Smooth muscle cell (in vitro differentiated cells): ENCODE measurements around the gene SPDYE16. TPM values are rescaled to one million over a fixed set of nuclear protein-coding genes. Genes with fewer than 3 reads are reported as not detected.
"Not testable (repeated sequence)": the region's sequence is repeated elsewhere in the genome, so short reads cannot be mapped to it uniquely, and the experiment has no call there.

Experiments
- DNase-seq: peaks from one replicate; lab custom pipeline; 2025; ENCODE audit not compliant: unreplicated experiment; lab: John Stamatoyannopoulos, UW
- H2AFZ ChIP-seq: fragments of 200-600 bp; sonication (generic); 2 replicates; pipeline ENCODE4 v1.6.0; 2016; ENCODE audit warnings: antibody characterized with exemption, low read depth, mild to moderate bottlenecking
- H3F3A ChIP-seq: fragments of 200-600 bp; sonication (generic); 2 replicates; pipeline ENCODE4 v1.6.0; 2017; ENCODE audit warnings: antibody characterized with exemption, low read depth
- H3K27ac ChIP-seq: fragments of 200-600 bp; sonication (generic); 2 replicates; pipeline ENCODE4 v1.5.1; 2016; ENCODE audit warnings: low read depth, mild to moderate bottlenecking
- H3K27me3 ChIP-seq: fragments of 200-600 bp; sonication (generic); 2 replicates; pipeline ENCODE4 v1.6.1; 2016; ENCODE audit warnings: low read depth, mild to moderate bottlenecking
- H3K36me3 ChIP-seq: fragments of 200-600 bp; sonication (generic); 2 replicates; pipeline ENCODE4 v1.5.1; 2016; ENCODE audit warnings: low read depth
- H3K4me1 ChIP-seq: fragments of 200-600 bp; sonication (generic); 2 replicates; pipeline ENCODE4 v1.5.1; 2016; ENCODE audit warnings: low read depth
- H3K4me2 ChIP-seq: fragments of 200-600 bp; sonication (generic); 2 replicates; pipeline ENCODE4 v1.6.0; 2016; ENCODE audit warnings: mild to moderate bottlenecking
- H3K4me3 ChIP-seq: fragments of 200-600 bp; sonication (generic); 2 replicates; pipeline ENCODE4 v1.5.1; 2016; ENCODE audit warnings: mild to moderate bottlenecking
- H3K79me2 ChIP-seq: fragments of 200-600 bp; sonication (generic); 2 replicates; pipeline ENCODE4 v1.6.0; 2016; ENCODE audit warnings: low read depth, mild to moderate bottlenecking
- H3K9ac ChIP-seq: fragments of 200-600 bp; sonication (generic); 2 replicates; pipeline ENCODE4 v1.6.0; 2016; ENCODE audit warnings: low read depth
- H3K9me3 ChIP-seq: fragments of 200-600 bp; sonication (generic); replicated peaks from 2 replicates; pipeline ENCODE4 v1.5.1; 2016; ENCODE audit warnings: low read depth
- H4K20me1 ChIP-seq: fragments of 200-600 bp; sonication (generic); 2 replicates; pipeline ENCODE4 v1.6.0; 2016; ENCODE audit warnings: low read depth
- WGBS: methylation state at CpG from one replicate; pipeline ENCODE4 v1.1.7; 2016; ENCODE audit warnings: low lambda C conversion rate; 5-methylcytosine and 5-hydroxymethylcytosine counted together
- polyA plus RNA-seq: library from polyadenylated mRNA; unstranded; fragments of >200 nt; fragmentation: Nextera tagmentation; extraction: Ambion mirVana; gene quantifications from 2 replicates; pipeline ENCODE4 v1.2.1, GENCODE V29; 2016
- total RNA-seq: library from RNA; depleted of rRNA; stranded (reverse); fragments of >200 nt; gene quantifications from 2 replicates; pipeline ENCODE4 v1.2.3, GENCODE V29; 2014

The SPDYE16 gene
- not detected in 2 replicates for total RNA-seq
- 0.71 TPM in 1 of 2 replicates, not detected in the other for polyA plus RNA-seq

GRCh38 chr7:76543197-76543596, at the start of gene SPDYE16:
Gene SPDYE16 (minus strand): TSS chr7:76543297. CDS start chr7:76541459, 1,838 bp downstream.
- not testable (repeated sequence) for H3F3A ChIP-seq, DNase-seq, H3K36me3 ChIP-seq, H4K20me1 ChIP-seq, H3K9me3 ChIP-seq, H3K4me3 ChIP-seq, H3K79me2 ChIP-seq, H3K4me2 ChIP-seq, H3K27ac ChIP-seq, H3K9ac ChIP-seq, H3K27me3 ChIP-seq, H3K4me1 ChIP-seq, H2AFZ ChIP-seq
- WGBS, result no CpG with 5 or more reads among the region's 8 CpGs

- not testable (repeated sequence) for H2AFZ ChIP-seq, H3K27ac ChIP-seq, H3K9ac ChIP-seq, H3K27me3 ChIP-seq, H3K4me1 ChIP-seq, DNase-seq, H3K4me3 ChIP-seq, H3F3A ChIP-seq, H3K9me3 ChIP-seq, H3K4me2 ChIP-seq, H3K79me2 ChIP-seq, H3K36me3 ChIP-seq
- 100% methylated on average over 2 of the region's 2 CpGs for WGBS
- H4K20me1 ChIP-seq, result peaks cover 11% of the 10 kb centered on the region
These were observed 49.6 kb upstream of the SPDYE16 start for GRCh38 chr7:76592694-76593093.

GRCh38 chr7:76591602-76592304, 48.7 kb upstream of the SPDYE16 start:
- peaks cover 11% of the 10 kb centered on the region for H3K79me2 ChIP-seq
- H3K36me3 ChIP-seq, H3F3A ChIP-seq, H3K9me3 ChIP-seq, H2AFZ ChIP-seq, DNase-seq, H3K9ac ChIP-seq, H3K27ac ChIP-seq, H3K27me3 ChIP-seq, H3K4me1 ChIP-seq, H3K4me2 ChIP-seq, H3K4me3 ChIP-seq: not testable (repeated sequence)
- H4K20me1 ChIP-seq, result peaks cover 14% of the 10 kb centered on the region
- WGBS, result 50% methylated on average over 2 of the region's 2 CpGs

GRCh38 chr7:76591033-76591432, 47.9 kb upstream of the SPDYE16 start:
- not testable (repeated sequence) for H3K9ac ChIP-seq, H3K4me3 ChIP-seq, H3F3A ChIP-seq, DNase-seq, H3K27me3 ChIP-seq, H2AFZ ChIP-seq, H3K27ac ChIP-seq, H3K9me3 ChIP-seq, H3K4me1 ChIP-seq, H3K36me3 ChIP-seq, H3K4me2 ChIP-seq
- Histone ChIP-seq H3K79me2 (peaks cover 18% of the 10 kb centered on the region), H4K20me1 (peaks cover 20% of the 10 kb centered on the region)
- 97% methylated on average over 2 of the region's 3 CpGs for WGBS

GRCh38 chr7:76588586-76588985, 45.5 kb upstream of the SPDYE16 start:
- peaks cover 27% of the 10 kb centered on the region for H3K79me2 ChIP-seq
- WGBS, result no CpG with 5 or more reads among the region's 1 CpG
- not testable (repeated sequence) for H3K9ac ChIP-seq, H3K9me3 ChIP-seq, H3F3A ChIP-seq, DNase-seq, H3K4me3 ChIP-seq, H3K36me3 ChIP-seq, H3K27ac ChIP-seq, H3K4me1 ChIP-seq, H3K4me2 ChIP-seq, H3K27me3 ChIP-seq, H2AFZ ChIP-seq
- H4K20me1 ChIP-seq, result peaks cover 28% of the 10 kb centered on the region

GRCh38 chr7:76586585-76587315, 43.7 kb upstream of the SPDYE16 start:
- not testable (repeated sequence) for H3K9me3 ChIP-seq, H3K4me3 ChIP-seq, H3K27me3 ChIP-seq, H3F3A ChIP-seq, H3K9ac ChIP-seq, H3K4me1 ChIP-seq, DNase-seq, H3K27ac ChIP-seq, H3K4me2 ChIP-seq, H2AFZ ChIP-seq, H3K36me3 ChIP-seq
- Histone ChIP-seq H3K79me2 (peaks cover 27% of the 10 kb centered on the region), H4K20me1 (peaks cover 30% of the 10 kb centered on the region)
- 100% methylated on average over 2 of the region's 2 CpGs for WGBS

GRCh38 chr7:76583636-76584281, 40.7 kb upstream of the SPDYE16 start:
- H3K4me1 ChIP-seq, H3K9me3 ChIP-seq, H3K27me3 ChIP-seq, H3K36me3 ChIP-seq, H3K9ac ChIP-seq, H3F3A ChIP-seq, H2AFZ ChIP-seq, DNase-seq, H3K4me3 ChIP-seq: not testable (repeated sequence)
- H3K4me2 ChIP-seq, result peak overlapping the region; percentile 40
- H4K20me1 ChIP-seq, result peaks cover 26% of the 10 kb centered on the region
- H3K79me2 ChIP-seq, result peaks cover 36% of the 10 kb centered on the region
- 51% methylated on average over 5 of the region's 5 CpGs for WGBS
- peak overlapping the region; percentile 84 for H3K27ac ChIP-seq
